HG03439 (cell line): ENCODE data around the gene PBX3.

ENCODE experiments used
- ATAC-seq: cut with Tn5 transposase; IDR thresholded peaks from one replicate; pipeline ENCODE4 v1.9.1; 2021; ENCODE audit warnings: mild to moderate bottlenecking, moderate library complexity; ENCODE audit not compliant: unreplicated experiment

The PBX3 gene

DNA sequence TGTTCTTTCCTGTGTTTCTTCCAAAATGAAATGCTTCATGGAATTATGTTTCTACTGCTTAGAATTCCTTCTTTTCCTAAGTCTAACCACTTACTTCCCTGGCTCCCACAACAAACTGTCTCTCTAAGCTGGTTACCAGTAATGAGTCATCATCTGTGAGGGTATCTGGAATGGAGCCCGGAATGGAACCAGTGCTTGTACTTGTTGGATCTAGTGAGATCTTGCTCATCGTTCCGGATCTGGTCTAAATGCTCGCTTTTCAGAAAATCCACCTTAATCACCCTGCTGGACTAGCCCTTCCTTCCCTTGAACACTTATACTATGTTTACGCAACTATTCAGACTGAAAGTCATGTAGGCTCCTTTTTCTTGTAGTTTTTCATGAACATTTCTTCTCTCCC is 184.8 kb downstream of the PBX3 start:
- no peak for ATAC-seq

DNA sequence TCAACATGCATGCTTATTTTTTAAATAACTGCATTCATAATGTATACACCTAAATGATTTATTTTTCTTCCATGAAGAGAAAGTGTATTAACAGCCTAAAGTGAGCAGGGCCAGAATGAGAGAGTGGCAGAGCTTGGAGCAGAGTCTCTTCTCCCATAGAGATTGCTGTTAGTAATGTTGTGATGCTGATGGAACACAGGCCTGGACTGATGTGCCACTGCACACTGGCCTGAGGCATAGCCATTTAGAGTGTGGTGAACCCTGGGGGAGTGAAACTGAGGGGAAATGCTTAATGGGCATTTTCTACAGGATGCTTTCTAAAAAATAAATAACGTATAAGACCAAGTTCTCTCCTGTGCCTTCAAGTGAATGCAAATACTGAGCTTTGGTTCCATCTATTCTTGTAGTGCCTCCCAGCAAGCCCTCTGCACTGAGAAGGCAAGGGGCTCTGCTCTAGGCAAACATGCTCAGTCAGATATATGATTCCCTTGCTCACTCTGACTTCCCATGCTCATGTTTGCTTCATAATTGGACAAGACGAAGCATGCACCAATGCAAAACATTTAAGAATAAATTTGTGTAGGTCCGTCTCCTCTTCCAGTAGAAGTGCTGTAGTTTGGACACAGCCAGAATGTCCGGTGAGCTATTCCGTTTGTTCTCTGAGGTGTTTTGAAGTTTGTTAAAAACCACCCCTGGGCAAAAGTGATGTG is 185.7 kb downstream of the PBX3 start:
- ATAC-seq = no peak

DNA sequence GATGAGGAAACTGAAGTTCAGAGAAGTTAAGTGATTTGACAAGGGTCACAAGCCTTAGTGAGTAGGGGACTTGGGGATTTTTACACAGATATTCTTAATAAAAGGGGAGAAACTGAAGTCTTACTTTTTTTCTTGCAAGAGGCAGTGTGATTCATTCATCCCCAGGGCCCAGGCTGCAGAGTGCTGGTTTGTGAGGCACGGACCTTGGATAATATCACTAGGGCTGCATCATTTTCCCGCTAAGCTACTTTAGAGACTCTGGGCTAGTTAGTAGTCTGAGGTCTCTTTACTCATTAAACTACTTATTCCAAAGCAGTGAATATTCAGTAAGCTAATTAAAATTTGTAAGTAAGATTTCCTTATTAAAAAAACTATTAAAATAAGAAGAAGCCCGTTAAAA is 195.0 kb downstream of the PBX3 start:
- ATAC-seq = no peak

DNA sequence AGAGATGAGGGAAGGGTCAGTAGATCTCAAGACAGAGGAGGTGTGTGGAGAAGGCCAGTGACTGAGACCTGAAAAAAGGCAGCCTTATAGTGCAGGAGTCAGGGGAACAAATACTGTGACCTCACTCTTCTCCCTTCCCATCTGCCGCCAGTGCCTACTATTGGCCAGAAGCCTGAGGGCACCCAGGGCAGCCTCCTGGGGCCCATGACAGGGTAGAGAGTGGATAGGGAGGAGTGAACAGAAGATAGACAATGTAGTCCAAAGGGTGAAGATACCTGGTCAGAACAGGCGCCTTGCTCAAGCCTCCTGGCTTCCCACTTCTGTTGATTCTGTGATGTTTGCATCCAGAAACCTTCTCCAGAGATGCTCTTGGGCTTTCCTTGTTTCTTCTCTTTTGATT is 196.7 kb downstream of the PBX3 start:
- ATAC-seq = no peak

DNA sequence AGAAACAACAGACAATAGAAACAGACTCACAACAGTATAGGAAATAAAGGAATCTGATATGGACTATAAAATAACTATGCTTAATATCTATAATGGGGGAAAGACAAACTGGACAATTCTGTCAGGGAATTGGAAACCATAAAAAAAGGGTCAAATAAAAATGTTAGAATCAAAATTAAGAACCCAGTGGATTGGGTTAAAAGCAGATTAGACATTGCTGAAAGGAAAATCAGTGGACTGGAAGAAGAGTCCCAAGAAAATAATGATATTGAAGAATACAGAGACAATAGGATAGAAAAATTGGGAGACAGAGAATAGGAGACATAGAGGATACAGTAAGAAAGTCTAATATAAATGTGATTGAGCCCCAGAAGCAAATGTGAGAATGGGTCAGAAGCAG is 199.2 kb downstream of the PBX3 start:
- no peak for ATAC-seq

DNA sequence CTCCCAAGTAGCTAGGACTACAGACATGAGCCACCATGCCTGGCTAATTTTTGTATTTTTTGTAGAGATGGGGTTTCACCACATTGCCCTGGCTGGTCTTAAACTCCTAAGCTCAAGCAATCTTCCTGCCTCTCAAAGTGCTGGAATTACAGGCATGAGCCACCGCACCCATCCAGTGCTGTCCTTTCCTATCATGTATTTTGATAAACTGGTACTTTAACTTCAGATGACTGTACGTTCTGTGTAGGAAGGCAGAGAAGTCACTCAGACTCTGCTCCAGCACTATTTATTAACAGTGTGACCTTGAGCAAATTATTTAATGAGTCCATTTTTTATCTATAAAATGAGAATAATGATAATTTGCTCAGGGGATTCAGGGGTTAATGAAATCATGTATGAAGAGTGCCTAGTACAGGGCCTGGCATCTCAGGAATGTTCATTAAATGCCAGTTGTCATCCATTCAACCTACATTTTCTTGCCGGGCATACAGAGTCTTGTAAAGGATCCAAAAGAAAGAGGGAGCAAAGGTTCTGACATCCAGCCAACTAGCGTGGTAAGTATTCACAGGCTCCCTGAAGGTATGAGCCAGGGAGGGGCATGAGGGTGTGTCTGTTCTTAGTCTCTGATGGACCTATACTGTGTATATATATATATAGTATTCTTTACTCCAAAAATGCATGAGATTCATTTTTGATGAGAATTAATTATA is 201.9 kb downstream of the PBX3 start:
- no peak for ATAC-seq

DNA sequence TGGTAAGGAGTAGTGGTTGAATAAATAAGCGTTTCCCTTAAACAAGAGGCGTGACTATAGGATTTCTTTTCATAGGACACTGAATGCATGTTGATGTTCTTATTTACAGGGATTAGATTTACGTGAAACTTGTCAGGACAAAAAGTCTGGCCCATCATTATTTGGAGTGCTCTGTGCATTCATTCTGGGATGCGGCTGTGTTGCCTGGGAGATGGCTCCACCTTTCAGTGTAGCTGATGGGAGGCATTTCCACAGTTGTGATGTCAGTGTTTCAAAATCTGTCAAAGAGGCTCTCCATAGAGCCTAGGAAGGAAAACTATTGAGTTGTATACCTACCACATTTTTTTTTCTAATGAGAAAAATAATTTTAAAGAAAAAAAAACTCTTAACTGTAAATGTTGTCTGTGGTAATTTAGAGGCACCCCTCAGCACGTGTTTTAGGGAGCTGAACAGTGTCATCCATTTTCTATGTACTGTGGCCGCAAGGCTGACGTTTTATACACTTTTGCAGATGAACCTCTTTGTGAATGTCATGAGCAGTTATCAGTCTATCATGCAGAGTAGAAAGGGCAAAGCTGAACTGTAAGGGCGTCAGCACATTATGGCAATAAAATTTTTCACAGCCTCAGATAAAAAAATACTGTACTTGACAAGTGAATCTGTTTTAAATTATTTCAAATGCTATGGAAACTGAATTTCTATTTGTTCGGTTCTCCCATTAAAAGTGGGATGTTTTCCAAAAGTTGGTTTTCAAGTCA is 202.7 kb downstream of the PBX3 start:
- no peak for ATAC-seq

DNA sequence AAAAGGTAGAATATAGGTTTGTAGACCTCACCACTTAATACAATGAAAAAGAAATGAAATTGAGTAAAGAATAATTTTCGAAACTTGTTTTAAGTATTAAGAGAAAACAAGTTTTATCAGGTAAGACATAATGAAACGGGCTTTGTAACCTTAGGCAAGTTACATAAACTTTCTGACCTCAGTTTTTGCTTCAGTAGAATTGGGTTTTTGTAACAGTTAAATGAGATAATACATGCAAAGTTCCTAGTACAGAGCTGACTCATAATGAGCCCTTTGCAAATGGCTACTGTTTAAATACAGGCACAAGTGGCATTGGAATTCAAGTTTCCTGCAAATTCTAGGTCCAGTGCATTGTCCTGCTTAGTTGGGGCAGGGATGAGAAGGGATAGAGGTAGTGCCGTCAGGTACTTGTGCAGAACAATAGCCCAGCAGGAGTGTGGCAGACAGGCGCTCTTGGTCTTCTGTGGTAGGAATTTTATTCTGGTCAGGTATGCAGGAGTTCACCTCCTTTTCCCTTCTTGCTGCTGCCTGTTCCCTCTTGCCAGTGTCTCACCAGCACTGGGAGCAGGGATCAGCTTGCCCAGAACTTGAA is 203.8 kb downstream of the PBX3 start:
- ATAC-seq = no peak

DNA sequence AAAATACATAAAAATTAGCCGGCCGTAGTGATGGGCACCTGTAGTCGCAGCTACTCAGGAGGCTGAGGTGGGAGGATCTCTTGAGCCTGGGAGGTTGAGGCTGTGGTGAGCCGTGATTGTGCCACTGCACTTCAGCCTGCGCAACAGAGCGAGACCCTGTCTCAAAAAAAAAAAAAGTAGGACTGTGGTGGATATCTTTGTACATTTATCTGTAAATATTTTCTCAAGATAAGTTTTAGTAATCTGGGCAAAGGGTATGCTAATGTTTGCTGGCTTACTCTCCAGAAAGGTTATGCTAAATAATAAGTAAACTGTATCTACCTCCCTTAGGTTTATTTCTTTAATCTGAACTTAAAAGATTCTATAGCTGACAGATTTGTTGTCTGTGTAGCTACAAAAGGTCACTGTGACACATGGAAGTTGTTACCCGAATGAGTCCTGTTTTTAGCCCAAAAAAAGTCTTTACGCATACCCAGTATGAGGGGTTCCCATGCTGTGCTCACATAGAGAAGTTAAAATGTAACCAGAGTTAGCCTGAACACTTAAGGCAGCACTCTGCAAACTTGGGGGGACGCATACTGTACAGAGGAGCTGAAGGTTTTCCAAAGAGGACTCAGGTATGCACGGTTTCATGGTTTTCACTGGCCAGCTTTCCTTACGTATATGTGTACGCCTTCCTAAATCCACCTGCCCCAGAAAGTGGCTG is 206.3 kb downstream of the PBX3 start:
- ATAC-seq = no peak

DNA sequence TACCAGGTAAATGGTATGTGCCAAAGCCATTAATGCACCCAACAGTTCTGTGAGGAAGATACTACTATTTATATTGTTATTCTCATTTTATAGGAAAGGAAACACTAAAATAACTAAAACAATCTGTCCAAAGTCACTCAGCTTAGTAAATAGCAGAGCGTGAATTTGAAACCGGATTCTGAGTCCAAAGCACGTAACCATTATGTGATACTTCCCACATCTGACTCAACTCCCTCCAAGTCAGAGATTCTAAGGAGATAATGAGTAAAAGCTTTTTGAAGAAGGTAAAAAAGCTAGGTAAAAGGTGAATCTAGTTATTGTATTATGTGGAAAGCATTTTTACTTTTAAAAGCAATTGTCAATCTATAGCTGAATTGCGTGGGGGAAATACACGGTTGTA is 208.9 kb downstream of the PBX3 start:
- ATAC-seq = no peak

DNA sequence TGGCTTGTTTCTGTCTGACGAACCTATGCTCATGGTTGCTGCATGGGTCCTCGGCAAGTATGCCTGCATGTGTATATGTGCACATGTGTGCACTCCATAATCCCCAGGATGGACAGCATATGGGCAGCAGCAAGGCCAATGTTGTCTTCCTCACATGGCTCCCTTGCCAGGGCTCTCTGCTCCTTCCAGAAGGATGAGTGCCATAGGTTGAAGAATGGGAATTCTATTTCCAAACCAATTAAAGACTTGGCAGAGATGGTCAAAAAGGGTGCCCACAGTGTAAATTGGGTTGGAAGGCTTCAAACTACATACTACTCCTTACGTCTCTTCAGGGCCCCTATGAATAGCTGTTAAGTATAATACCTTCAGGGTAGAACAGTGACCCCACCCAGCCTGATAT is 212.1 kb downstream of the PBX3 start:
- no peak for ATAC-seq

DNA sequence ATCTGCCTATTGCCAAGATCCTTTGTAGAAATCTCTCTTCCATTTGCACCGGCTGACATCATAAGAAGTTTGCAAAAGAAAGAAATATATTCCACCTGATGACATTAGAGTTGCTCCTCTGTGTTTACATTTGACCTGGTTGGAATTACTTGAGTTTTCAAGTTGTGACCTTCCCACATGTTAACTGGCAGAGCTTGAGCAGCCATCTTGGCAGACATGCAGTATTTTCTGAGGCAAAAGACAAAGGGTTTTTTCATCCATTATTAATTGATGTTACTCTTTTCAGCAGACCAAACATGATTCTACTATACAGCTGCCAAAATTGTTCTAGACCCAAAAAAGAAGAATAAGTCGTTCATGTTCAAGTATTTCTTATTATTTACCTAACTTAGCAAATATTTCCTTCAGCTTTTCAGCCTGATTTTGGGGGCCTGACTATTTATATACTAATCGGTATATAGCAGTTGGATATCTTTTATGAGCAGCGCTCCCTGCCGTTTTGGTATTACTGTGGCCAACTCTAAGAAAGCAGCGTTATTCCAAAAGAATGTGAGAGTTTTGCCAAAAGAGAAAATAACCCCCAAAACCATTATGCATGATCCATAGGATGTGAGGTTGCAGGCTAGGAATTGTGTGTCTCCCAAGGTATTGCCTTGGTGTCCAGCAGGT is 212.9 kb downstream of the PBX3 start:
- no peak for ATAC-seq

DNA sequence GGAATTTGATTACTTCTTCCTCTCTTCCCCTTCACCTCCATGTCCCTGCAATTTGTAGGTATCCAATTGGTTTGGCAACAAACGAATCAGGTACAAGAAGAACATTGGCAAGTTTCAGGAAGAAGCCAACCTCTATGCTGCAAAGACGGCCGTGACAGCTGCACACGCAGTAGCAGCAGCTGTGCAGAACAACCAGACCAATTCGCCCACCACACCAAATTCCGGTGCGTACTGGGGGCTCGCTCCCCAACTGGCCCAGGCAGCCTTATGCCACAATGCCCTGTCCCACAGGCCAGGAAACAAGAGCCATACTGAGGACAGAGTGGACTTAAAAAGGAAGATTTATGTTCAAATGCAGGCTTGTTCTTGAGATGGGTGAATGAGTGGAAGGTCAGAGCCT is 213.5 kb downstream of the PBX3 start:
- ATAC-seq = no peak

DNA sequence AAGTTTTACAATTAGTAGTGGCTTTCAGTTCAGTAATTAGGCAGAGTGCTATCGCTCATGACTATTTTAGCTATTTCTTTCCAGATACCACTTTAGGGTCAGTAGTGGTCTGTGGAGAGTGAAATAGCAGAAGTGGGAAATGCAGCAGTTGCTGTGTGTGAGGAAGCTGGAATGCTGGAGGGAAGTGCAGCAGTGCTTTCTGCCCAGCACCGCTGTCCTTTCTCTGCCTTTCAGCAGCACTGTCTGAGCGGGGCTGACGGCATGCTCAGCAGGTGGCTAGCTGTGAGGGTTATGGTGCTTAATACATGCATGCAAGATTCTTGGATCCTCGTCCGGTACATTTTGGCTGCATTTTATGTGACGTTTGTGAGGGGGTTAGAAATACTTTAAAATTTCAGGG is 213.9 kb downstream of the PBX3 start:
- no peak for ATAC-seq

DNA sequence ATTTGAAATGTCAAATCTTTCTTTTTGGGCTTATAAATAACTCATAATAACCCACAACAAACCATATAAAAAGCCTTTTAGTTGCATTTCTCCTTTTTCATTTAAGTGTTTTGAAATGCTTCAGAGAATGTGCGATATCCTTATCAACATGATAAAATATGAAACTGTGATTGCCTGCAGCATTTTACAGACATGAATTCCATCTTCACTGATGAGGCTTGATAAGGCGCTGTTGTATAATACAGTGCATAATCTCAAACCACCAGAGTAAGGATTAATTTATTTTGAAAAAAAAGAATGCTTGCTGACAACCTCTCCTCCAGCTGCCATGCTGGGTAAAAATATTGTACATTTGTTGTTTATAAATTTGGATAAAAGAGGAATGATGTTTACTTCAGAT is 216.8 kb downstream of the PBX3 start:
- ATAC-seq = no peak

DNA sequence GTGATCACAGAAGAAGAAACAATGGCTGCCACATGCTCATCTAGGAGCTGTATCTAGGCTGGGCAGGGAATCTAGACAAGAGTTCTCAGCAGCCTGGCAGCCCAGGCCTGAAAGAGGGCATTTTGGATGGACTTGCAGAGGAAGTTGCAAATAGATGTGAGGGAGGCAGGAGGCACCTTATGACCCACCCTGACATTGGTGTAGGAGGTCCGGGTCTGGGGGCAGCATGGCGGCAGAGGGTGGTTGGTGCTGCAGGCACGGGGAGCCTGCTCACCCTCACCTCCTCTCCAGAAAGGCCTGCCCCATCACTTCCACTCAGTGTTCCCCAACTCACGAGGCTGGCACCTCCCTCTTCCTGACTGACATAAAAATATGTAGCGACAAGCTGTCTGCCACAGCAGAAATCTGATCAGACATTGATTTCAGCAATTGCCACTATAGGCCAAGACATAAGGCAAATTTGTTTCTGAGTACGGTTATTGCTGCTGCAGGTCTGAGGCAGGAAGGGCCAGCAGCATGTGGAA is 217.6 kb downstream of the PBX3 start:
- no peak for ATAC-seq

DNA sequence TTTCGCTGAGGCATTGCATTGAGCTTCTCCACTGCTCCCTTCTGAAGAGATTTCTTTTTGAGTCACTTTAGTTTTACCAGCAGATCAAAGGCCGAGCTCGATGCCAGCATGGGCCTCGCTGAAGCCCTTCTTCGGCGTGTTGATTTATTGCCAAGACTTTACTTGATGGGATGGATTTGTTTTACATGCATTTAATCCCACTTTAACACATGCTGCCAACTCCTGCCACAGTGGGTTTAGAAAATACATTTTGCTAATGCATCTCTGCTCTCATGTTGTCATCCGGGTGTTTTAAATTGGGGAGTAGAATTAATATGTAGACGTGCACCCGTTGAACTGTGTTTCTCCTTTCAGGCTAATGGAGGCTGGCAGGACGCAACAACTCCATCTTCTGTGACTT is 218.3 kb downstream of the PBX3 start:
- no peak for ATAC-seq

DNA sequence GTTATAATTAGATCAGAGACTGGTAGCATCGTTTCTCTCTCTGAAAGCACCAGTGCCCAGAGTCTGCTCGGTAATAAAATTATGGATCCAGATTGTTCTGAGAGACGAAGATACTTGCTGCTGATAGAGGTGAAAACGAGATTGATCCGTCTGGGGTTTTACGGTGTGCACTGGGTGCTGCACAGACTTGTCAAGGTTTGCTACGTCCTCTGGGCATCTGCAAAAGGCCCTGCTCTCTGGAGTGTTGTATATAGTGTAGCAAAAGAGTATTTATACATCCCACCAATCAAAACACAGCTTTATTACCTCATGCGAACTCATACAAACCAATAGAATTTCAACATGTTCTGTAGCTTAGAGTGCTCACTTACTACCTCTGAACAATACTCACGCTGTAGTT is 219.3 kb downstream of the PBX3 start:
- ATAC-seq = no peak

DNA sequence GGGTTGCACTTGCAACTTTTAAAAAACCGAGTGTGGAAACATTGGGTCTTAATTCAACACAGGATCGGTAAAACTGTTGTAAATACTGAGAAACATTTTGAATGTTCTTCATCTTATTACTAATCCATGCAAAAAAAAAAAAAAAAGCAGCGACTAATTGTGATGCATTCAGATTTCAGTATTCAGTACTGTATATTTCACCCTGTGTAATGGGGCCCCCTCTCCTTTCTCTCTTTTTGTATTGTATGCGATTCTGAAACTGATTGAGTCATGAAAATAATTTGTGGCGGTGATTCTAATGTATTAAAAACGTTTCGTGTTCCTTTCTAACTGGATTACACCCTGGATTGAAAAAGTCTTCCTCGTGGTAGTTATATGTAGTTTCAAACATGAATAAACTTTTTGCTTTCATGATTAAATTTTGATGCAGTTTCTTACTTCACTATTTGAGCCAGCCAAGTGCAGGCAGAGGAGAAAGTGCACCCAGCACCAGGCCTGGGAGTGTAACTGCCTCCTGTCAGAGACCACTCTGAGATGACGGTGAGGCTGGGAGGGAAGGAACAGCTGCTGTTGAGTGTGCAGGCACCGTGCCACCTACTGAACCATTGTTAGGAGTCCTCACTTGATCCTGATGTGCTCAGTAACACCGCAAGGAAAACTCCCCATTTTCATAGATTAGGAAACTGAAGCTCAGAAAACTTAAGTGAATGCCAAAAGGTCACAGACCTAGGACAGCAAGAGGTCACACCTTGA is 220.0 kb downstream of the PBX3 start:
- ATAC-seq = no peak
